GM21717 (cell line): ENCODE results near the gene CDK6.

ENCODE experiments used
- ATAC-seq: cut with Tn5 transposase; IDR thresholded peaks from one replicate; pipeline ENCODE4 v1.9.1; 2021; ENCODE audit warnings: mild to moderate bottlenecking, moderate library complexity; ENCODE audit not compliant: unreplicated experiment

CDK6 gene

DNA sequence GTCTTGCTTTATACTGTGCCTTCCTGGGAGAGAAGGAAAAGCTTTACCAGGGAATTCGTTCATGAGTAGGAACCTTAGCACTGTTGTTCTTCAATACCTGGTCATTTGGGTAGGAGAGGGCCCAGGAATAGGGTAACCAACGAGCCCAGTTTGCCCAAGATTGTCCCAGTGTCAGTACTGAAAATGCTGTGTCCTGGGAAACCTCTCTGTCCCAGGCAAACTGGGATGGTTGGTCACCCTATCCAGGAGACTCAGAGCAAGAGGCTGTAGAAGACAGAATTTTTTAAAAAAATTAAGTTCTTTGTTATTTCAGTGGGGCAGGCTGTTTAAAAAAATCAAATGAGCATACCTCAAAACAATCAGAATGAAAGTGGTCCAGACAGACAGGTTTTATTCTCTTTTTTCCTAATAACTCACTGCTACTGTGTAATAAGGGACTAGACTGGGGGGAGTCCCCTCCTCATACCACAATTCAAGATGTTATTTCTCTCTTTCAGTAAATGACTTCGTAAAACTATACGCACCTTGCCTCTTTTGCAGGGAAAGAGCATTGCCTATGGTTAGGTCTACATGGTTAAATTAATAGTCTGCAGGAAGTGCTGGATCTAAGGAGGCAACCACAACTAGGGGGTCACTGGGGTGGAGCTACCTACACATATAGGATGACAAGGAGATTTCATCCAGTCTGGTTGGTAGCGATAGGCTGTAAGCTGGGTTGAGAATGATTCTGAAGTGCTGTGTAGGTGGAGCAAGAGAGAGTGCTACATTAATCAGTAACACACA, 205.1 kb downstream of the CDK6 start:
- peak; percentile 59 for ATAC-seq

GRCh38 chr7:92629779-92630178, 206.6 kb downstream of the CDK6 start:
- ATAC-seq: no peak

GRCh38 chr7:92627956-92628355, 208.4 kb downstream of the CDK6 start:
- ATAC-seq: no peak

DNA sequence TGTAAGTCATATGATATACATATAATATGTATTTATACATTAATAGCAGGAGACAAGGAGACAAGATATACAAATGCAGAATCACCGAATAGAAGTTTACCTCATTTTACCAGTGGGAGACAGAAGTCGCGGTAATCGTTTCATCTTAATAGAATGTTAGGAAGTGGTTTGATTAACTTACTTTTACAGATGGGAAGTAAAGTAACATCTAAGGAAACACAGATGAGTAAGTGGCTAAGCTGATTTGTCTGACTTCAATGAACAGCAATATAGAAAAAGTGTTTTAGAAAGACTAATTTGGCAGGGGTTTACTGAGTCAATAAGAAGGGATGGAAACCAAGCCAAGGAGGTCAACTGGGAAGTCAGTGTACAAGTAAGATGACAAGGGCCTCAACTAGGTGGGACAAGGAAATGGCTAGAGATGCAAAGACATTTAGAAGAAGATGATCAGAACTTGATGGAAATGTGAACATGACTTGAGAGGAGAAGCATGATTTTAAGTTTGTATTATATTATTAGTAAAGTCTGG, 210.0 kb downstream of the CDK6 start:
- no peak for ATAC-seq

GRCh38 chr7:92625617-92626016, 210.8 kb downstream of the CDK6 start:
- no peak for ATAC-seq

DNA sequence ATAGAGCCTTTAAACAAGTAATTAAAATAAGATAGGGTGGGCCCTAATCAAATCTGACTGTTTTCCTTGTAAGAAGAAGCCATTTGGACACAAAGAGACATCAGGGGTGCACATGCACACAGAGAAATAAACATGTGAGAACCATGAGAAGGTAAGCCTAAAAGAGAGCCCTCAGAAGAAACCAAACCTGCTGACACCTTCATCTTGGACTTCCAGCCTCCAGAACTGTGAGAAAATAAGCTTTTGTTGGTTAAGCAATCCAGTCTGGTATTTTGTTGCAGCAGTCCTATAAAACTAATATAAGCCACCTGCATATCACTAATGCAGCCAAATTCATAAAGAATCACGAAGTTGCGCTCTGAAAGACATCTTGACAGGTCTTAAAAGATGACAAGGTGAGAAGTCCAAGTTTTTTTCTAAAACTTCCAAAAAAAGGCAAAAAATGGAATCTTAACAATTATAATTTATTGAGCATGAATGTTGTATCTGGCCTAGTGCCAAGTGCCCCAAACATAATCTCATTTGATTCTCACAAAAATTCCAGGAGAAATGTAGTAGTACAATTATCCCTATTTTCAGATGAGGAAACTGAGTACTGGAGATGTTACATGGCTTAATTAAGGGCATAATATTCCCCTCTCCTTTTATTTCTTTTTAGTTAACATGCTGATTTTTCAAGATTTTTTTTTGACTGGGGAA, 211.9 kb downstream of the CDK6 start:
- ATAC-seq: no peak

- no peak for ATAC-seq
Measured at GRCh38 chr7:92623544-92623943, 212.8 kb downstream of the CDK6 start.

DNA sequence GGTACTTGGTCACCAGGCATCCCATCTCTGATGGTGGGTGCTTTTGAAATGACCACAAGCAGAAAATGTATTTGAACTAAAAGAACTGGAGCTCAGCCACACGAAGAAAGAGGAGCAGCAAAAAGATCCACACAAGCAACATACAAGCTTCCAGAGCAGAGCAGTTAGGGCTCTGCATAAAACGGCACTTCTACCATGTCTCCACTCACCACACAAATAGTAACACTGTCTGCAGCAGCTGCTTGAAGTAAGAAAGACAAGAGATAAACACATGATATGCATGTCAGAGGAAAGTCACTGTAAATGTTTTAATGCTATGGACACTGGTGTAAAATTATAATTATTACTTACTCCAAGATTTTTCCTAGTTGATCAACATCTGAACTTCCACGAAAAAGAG, 213.7 kb downstream of the CDK6 start:
- ATAC-seq: no peak

DNA sequence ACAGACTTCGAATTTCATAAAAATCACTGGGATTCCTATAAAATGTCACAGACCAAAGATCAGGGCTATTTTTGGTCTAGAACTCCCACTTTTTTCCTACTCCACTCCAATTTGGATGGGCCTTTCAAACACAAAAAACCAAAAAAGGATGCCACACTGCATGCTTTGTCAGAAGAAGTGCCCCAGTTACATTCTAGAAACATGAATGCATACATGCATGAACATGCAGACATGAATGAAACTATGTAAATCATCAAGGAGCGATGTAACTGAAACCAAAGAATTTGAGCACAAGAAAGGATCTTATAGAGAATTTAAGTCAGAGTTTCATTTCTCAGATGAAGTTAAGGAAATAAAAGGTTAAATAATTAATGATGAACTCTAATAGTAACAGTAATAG, 214.3 kb downstream of the CDK6 start:
- peak; percentile 58 for ATAC-seq

DNA sequence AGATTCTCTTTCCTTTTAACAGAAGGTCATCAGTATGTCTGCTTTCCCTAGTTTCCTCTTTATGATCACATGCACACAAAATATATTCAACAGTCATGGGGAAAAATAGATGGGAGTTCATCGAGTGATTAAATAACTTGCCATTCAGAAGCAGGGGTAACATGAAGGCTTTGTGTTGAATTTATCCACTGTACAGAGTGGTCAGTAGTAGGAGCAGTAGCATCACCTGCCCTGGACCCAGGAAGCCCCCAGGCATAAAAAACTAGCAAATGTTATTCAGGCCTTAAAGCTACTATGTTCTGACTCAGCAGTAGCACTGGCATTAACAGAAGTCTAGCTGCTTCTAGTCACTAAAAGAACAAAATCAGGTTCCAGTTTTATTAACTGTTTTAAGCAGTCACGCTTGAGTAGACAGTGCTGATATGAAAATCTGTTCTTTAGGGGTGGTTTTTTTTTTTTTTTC, 214.8 kb downstream of the CDK6 start:
- peak; percentile 49 for ATAC-seq

DNA sequence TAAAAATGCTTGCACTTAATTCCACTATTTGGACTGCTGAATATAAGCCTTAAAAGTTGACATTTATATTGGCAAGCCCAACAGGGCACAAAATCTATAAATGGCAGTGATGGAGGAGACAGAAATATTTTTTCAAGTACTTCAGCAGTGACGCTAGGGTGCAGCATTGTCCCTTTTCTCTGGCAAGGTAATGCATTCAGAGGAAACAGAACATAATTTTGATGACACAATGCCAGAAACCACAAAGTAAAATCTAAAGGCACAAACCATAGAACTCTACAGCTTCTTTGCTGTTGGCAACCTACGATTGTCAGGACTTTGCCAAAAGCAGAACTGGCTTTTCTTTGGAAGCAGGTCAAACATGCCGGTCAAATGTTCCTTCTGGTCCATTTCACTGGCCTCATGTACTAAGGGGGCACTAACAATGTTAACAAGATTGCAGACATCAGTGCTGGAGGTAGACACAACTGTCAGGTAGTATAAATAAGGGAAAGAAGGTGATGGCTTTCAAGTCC, 215.3 kb downstream of the CDK6 start:
- ATAC-seq: peak; percentile 59

DNA sequence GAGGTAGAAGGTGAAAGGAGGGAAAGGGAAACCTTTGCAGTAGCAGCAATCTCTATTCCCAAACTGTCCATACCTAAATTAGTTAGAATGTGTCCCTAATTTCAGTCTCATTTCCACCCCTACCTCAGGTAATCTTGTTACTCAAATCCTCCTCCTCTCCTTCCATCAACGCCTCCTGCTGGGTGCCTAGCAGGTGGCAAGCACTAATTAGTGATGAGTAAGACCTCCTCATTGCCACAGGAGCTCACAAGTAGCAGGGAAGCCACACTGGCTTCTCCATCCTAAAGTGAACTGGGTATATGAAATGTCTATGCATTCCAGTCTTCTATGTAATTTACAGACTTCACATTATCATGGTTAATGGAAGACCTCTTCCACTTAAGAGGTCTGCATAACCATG, 220.5 kb downstream of the CDK6 start:
- ATAC-seq: no peak

GRCh38 chr7:92614660-92615174, 221.7 kb downstream of the CDK6 start:
- ATAC-seq: no peak

- no peak for ATAC-seq
Measured at GRCh38 chr7:92613720-92614119, 222.7 kb downstream of the CDK6 start.

DNA sequence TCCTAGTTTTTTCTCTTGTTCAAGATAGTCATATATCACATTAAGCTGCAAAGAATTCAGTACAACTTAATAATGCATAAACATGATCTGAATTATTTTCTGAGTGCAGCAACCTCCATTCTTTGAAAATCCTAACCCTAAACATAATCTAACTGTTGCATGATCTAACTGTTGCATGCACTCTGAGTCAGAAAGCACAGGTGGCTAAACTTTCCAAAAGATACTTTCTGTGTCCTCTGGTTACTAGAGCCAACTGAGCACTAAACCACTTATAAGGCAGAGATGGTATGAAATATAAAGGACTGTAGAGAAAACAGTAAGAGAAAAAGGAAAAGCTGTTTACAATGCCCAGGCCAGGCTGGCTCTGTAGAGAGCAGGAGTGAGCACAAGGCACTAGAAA, 223.2 kb downstream of the CDK6 start:
- no peak for ATAC-seq

- no peak for ATAC-seq
Measured at GRCh38 chr7:92612501-92612900, 223.9 kb downstream of the CDK6 start.

- ATAC-seq: no peak
Measured at GRCh38 chr7:92611735-92612134, 224.6 kb downstream of the CDK6 start.

- ATAC-seq: no peak
Measured at GRCh38 chr7:92609921-92610518, 226.4 kb downstream of the CDK6 start.

DNA sequence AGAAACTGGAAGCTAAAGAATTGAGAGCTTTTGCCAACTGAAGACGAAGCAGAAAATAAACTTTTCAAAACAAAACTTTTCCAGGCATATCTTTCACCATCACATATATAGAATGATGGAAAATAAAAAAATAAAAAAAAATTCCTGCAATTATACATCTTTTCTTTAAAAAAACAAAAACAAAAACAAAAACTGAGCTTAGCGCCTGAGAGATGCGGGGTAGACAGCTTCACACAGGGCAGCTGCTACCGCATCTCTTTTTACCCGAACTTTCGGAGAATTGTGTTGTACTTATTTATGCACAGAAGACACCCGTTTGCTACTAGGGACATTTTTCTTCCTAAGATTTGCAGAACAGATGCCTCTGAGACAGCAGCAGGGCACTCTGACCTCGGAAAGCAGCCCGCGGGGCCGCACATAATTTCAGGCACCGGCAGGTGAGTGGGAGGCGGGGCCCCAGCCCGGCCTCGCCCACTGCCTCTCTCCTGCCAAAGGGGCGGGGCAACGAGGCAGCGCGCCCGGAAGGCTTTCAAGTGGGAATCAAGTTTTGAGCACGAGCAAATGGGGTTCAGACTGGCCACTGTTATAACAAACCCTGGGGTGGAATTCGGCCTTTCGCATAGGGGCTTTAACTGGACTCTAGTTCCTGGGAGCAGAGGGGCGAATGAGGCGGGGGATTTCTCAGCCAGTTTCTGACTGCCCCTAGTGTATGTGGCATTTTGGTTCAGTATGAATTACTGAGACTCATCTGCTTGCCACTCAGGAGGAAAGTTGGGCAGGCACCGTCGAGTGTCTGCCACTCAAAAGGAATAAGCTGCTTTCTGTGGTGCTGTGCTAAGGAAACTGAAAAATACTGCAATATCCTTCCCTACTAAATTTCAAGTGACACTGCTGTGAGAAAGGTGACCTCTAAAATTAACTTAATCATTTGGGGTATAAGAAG, 227.7 kb downstream of the CDK6 start:
- no peak for ATAC-seq

GRCh38 chr7:92606985-92607384, 229.4 kb downstream of the CDK6 start:
- ATAC-seq: no peak
